NB4 (cell line): ENCODE data around the gene USP53.

Experiments
- CTCF ChIP-seq: IDR thresholded peaks from one replicate; pipeline ENCODE4 v1.5.1; 2012; ENCODE audit warnings: low read depth, low read length
- POLR2A ChIP-seq: IDR thresholded peaks from 2 replicates; pipeline ENCODE4 v1.6.1; 2011; ENCODE audit warnings: mild to moderate bottlenecking; ENCODE audit not compliant: insufficient read length; ENCODE audit errors: extremely low read depth

GRCh38 chr4:119244344-119244743, 31.8 kb downstream of the USP53 start:
- TF ChIP-seq CTCF (no peak), POLR2A (no peak)
